ENCODE results near the gene TPX2.

GRCh38 chr20:31849306-31849930 is 110.3 kb downstream of the TPX2 start:
- no peak for TF ChIP-seq CTCF (IDR thresholded peaks at IDR 0.05)
- no peak for TF ChIP-seq ZFX (IDR thresholded peaks at IDR 0.05; ENCODE audit: borderline replicate concordance)
